Measurements from ENCODE around the gene GLCCI1. TPM values are rescaled to one million over a fixed set of nuclear protein-coding genes. Genes with fewer than 3 reads are reported as not detected.

GLCCI1 gene
- total RNA-seq, 2 donors from 2014 or later = 44.3 to 55.8 TPM

- Histone ChIP-seq H3K27me3 (ENCODE audit: control insufficient read depth, insufficient read depth, low read length, poor library complexity, severe bottlenecking) (no peaks in the 10 kb centered on the region), H3K4me3 (ENCODE audit: low read length) (no peak overlapping the region), H3K9ac (ENCODE audit: extremely low read depth, low read length, poor library complexity, severe bottlenecking) (no peak overlapping the region), H3K27ac (ENCODE audit: low read depth, low read length) (no peak overlapping the region), H3K4me1 (ENCODE audit: control insufficient read depth, insufficient read depth, low read length) (no peaks in the 10 kb centered on the region), H3K36me3 (ENCODE audit: control insufficient read depth, insufficient read depth, low read length) (no peaks in the 10 kb centered on the region), H3K9me3 (ENCODE audit: control insufficient read depth, low read length) (no peaks in the 10 kb centered on the region)
- Mint-ChIP-seq H3K9me3 (no peaks in the 10 kb centered on the region), H3K4me1 (peaks cover 10% of the 10 kb centered on the region), H3K27ac (no peak overlapping the region), H3K27me3 (ENCODE audit: insufficient read depth) (no peaks in the 10 kb centered on the region), H3K4me3 (no peak overlapping the region), H3K36me3 (ENCODE audit: low read depth) (peaks cover 8% of the 10 kb centered on the region)
- no peak for TF ChIP-seq CTCF (conservative IDR thresholded peaks at IDR 0.05)
- no peak for DNase-seq
- 93 to 100% methylated on average over 3 to 11 of the region's 12 CpGs for WGBS, 2 experiments (ENCODE audit: insufficient coverage in 1 of 2, insufficient read length in 1 of 2)
Measured at GRCh38 chr7:8120390-8121058, 151.9 kb downstream of the GLCCI1 start.

GRCh38 chr7:8121243-8121642 is 152.6 kb downstream of the GLCCI1 start:
- Histone ChIP-seq H3K9me3 (ENCODE audit: control insufficient read depth, low read length) (no peaks in the 10 kb centered on the region), H3K27ac (ENCODE audit: low read depth, low read length) (no peak overlapping the region), H3K4me3 (ENCODE audit: low read length) (no peak overlapping the region), H3K27me3 (ENCODE audit: control insufficient read depth, insufficient read depth, low read length, poor library complexity, severe bottlenecking) (no peaks in the 10 kb centered on the region), H3K9ac (ENCODE audit: extremely low read depth, low read length, poor library complexity, severe bottlenecking) (no peak overlapping the region), H3K4me1 (ENCODE audit: control insufficient read depth, insufficient read depth, low read length) (no peaks in the 10 kb centered on the region), H3K36me3 (ENCODE audit: control insufficient read depth, insufficient read depth, low read length) (no peaks in the 10 kb centered on the region)
- H3K4me1 Mint-ChIP-seq = peaks cover 17% of the 10 kb centered on the region
- H3K4me3 Mint-ChIP-seq = no peak overlapping the region
- no peak for TF ChIP-seq CTCF (conservative IDR thresholded peaks at IDR 0.05)
- peaks cover 8% of the 10 kb centered on the region for H3K36me3 Mint-ChIP-seq (ENCODE audit: low read depth)
- no peaks in the 10 kb centered on the region for H3K9me3 Mint-ChIP-seq
- H3K27me3 Mint-ChIP-seq (ENCODE audit: insufficient read depth) = no peaks in the 10 kb centered on the region
- no peak for DNase-seq
- 92 to 95% methylated on average over 3 of the region's 3 CpGs for WGBS, 2 experiments (ENCODE audit: insufficient coverage in 1 of 2, insufficient read length in 1 of 2)
- no peak overlapping the region for H3K27ac Mint-ChIP-seq

GRCh38 chr7:8125680-8126444 is 157.3 kb downstream of the GLCCI1 start:
- Mint-ChIP-seq H3K36me3 (ENCODE audit: low read depth) (peaks cover 8% of the 10 kb centered on the region), H3K27me3 (ENCODE audit: insufficient read depth) (no peaks in the 10 kb centered on the region), H3K9me3 (no peaks in the 10 kb centered on the region), H3K27ac (no peak overlapping the region), H3K4me1 (peaks cover 30% of the 10 kb centered on the region), H3K4me3 (no peak overlapping the region)
- DNase-seq = peak; percentile 79
- no peaks in the 10 kb centered on the region for H3K4me1 ChIP-seq (ENCODE audit: control insufficient read depth, insufficient read depth, low read length)
- 82 to 92% methylated on average over 4 to 8 of the region's 8 CpGs for WGBS, 2 experiments (ENCODE audit: insufficient coverage in 1 of 2, insufficient read length in 1 of 2)
- H3K4me3 ChIP-seq (ENCODE audit: low read length) = no peak overlapping the region
- no peaks in the 10 kb centered on the region for H3K36me3 ChIP-seq (ENCODE audit: control insufficient read depth, insufficient read depth, low read length)
- no peak overlapping the region for H3K27ac ChIP-seq (ENCODE audit: low read depth, low read length)
- TF ChIP-seq CTCF (conservative IDR thresholded peaks at IDR 0.05) = no peak
- no peaks in the 10 kb centered on the region for H3K27me3 ChIP-seq (ENCODE audit: control insufficient read depth, insufficient read depth, low read length, poor library complexity, severe bottlenecking)
- H3K9ac ChIP-seq (ENCODE audit: extremely low read depth, low read length, poor library complexity, severe bottlenecking) = no peak overlapping the region
- H3K9me3 ChIP-seq (ENCODE audit: control insufficient read depth, low read length) = no peaks in the 10 kb centered on the region

Data from endodermal cell (in vitro differentiated cells).